GM21528 (cell line): ENCODE results near the gene CCDC15.
"Not testable (repeated sequence)": the region's sequence is repeated elsewhere in the genome, so short reads cannot be mapped to it uniquely, and the experiment has no call there.

Experiments used
- ATAC-seq: cut with Tn5 transposase; IDR thresholded peaks from one replicate; pipeline ENCODE4 v1.9.1; 2021; ENCODE audit warnings: mild to moderate bottlenecking, moderate library complexity; ENCODE audit not compliant: unreplicated experiment, low FRiP score

CCDC15 gene

DNA sequence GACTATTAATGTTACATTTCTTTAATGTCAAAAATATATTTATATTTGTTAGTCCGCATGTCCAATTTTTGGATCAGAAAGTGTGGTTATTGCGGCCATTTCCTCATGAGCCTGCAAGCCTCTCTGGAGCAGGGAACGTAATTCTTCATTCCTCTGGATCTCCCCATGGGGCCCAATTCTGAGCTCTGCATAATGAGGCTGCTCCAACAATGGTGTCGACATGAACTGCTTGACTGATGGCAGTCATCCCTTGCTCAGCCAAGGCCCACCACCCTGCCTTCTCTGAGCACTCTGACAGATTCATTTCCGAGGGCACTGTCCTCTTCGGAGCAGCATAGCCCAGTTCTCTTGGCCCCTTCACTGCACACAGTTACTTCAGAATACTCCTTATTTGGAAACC lies 15.0 kb upstream of the CCDC15 start:
- no peak for ATAC-seq

DNA sequence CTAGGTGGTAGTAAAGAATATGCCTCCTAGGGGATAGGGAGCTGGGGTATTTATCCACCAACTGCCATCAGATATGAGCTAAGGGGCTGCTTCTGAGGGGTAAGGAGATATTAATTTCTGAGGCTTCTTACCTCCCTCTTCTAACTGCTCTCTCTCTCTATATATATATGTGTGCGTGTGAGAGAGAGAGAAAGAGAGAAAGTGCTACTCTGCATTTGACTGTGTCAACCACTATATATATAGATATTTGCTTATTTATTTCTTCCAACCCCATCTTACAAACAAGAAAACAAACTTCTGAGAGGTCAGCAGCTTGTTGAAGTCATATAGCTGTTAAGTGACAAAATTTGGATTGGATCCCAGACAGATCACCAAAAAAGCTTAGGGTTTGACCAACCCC lies 12.3 kb upstream of the CCDC15 start:
- no peak for ATAC-seq

DNA sequence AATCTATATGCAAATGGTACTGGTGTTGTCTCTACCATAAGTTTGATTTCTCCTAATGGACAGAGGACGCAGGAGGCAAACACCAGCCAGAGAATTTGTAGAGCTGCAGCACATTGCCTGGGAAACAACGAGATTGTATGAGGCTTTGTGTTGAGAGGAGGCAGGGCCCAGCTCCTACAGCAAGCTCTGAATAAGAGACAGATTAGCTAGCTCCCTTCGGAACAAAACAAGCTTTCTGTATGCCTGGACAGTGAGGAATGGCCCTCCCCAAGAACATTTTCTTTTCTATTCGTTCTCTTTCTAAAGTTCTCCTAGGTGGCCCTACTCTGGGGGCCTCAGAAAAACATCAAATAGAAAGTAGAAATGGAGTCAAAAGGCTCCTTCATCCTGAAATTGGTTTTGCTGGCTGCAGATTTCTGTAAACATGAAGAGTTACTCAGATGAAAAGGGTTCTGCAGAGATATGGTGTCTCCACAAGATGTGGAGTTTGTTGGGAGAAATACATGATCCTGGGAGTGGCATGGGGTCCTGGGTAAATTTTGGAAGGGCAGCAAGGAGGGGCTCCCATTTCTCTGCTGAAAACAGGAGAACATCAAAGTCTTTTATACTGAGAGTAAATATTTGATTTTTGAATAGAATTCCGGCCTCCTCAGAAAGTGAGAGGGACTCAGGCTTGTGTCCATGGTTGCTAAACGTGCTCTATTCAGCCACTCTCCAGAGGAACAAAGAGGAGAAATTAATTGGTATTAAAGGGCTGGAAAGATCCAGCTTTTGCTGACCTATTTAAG lies 11.3 kb upstream of the CCDC15 start:
- ATAC-seq, result no peak

DNA sequence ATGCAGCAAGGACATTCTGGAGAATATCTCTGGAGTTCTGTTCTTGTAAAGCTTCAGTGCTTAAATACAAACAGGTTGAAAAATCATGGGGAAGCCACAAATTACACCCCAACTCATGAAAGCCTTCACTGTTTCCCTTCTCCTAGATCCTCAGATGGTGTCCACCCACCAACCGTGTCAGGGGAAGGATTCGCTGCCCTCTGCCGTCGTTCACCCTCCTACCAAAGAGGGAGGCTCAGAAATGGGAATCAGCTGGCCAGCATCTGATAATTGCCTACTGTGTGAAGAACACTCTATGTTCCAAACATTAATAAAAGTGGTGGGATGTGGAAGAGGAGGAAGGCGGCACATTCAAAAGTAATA lies 10.8 kb upstream of the CCDC15 start:
- no peak for ATAC-seq

DNA sequence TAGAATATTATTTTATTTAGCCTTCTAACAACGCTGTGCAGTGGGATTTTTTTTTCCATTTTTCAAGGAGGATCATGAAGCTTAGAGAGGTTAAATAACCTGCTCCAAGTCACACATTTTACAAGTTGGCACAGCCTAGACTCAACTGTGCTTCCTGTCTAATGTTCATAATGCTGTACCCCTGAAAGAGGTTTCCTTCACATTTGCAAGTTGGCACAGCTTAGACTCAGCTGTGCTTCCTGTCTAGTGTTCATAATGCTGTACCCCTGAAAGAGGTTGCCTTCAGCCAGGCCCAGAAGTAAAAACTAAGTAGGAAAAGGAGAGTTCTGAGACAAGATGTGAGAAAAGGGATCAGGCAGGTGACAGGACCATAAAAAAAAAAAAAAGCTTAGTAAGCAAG lies 10.3 kb upstream of the CCDC15 start:
- no peak for ATAC-seq

DNA sequence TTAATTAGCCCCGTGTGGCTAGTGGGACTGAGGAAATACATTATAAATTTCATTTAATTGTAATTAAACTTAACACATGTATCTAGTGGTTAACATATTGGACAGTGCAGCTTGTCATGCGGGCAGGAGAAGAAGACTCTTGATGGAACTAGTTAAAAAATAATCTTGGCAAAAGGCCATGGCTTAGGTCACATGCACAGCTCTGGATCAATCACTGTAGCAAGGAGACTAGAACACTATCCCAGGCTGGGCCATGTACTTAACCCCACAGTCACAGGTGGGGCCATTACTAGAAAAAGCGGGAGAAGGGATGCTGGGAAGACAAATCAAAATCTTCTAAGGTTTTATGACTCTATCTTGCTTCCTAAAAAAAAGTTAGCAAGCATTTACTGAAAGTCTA lies 9.4 kb upstream of the CCDC15 start:
- no peak for ATAC-seq

DNA sequence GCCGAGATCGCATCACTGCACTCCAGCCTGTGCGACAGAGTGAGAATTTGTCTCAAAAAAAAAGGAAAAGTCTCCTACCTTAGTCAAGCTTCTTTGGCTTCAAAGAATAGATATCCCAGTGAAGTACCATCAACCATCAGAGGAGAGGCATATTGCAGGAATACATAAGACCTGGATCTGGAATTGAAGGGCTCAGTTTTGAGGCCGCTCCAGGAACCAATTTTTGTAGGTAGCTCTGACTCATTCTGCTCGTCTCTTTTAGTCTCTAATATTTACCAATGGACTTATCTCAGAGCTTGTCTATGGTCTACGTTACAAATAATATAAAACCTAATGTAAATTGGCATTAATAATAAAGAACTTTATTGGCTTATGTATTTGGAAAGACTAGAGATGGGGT lies 8.2 kb upstream of the CCDC15 start:
- no peak for ATAC-seq

DNA sequence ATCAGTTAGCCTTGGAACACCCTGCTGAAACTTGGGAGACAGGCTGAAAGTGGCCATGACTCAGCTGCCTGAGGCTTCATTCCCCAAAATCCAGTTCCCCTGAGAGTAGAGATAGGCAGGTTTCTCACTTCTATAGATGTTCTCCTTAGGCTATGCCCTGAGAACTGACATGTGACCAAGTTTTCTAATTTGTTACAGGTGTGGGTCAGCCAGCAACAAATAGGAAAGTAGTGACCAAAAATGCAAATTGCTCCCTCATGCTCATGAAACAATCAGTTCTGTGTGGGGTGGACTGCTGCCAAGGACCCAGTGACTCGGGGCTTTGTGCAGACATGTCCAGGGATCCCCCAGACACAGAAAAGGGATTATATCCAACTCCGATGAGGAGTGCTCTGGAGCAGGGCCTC lies 7.3 kb upstream of the CCDC15 start:
- ATAC-seq, result no peak

DNA sequence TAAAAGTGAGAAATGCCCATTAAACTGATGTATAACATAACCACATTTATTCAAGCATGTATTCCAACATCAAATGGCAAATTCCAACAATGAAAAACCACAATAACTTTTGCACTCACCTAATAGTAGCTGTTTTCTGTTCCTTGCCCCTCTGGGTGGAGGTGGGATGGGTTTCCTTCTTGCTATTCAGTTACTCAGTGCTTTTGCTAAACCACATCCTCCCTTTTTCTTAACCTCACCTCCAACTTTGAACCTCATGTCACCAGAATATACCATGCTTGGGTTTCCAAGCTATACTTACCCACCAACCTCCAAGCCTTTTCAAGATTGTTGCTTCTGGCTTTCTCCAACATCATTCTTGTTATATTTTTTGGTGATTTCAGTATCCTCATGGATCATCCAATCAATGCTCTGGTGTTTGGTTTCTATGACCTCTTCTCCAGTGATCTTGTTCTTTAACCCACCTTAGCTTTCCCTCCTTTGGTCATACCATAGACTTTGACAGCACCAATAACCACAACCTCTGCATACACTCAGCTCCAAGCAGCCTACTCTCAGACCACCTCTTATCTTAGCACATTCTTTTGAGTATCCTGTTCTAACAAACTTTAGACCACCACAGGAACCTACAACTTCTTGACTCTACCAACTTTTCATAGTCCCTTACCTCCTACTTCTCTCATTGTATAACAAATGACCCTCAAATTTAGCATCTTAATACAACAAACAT lies 3.2 kb upstream of the CCDC15 start:
- no peak for ATAC-seq

DNA sequence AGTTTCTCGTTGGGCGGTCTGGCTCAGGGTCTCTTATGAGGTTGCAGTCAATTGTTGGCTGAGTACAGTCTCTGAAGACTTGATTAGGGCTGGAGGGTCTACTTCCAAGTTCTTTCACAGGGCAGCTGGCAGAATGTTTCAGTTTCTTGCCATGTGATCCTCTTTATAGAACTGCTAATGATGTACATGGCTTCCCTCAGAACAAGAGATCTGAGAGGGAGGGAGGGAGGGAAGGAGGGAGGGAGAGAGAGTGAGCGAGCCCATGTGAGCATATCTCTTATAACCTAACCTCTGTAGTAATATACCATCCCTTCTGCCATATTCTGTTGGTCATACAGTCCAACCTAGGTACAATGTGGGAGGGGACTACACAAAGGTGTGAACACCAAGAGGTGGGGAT lies 2.7 kb upstream of the CCDC15 start:
- ATAC-seq, result no peak

DNA sequence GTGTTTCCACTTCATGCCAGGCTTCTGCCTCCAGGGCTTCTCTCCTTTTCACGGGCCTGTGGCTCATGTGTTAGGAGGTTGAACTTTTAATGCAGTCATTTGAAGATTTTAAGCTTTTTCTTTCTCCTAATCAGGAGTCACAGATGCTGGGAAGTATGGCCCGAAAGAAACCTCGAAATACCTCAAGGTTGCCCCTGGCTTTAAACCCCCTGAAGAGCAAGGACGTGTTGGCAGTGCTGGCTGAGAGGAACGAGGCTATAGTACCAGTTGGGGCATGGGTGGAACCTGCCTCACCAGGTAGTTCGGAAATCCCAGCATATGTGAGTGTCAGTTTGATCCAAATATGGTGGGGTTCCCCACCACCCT lies 571 bp downstream of the CCDC15 start:
- ATAC-seq, result no peak

DNA sequence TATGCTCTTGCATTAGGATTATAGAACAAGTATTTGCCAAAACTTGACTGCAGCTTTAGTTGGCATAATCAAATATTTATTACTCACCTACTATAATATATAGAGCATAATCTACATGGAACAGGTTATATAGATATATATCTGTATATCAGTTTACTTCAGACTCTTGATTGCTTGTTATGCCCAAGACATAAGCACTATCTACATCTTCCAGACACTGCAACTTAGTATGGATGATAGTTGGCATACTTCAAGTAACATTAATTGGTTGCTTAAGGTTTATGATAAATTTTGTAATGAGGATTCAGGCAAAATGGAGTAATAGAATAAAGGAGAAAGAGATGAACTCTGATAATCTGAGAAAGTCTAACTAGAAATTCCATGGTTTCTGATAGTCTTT lies 1.0 kb downstream of the CCDC15 start:
- ATAC-seq, result no peak

DNA sequence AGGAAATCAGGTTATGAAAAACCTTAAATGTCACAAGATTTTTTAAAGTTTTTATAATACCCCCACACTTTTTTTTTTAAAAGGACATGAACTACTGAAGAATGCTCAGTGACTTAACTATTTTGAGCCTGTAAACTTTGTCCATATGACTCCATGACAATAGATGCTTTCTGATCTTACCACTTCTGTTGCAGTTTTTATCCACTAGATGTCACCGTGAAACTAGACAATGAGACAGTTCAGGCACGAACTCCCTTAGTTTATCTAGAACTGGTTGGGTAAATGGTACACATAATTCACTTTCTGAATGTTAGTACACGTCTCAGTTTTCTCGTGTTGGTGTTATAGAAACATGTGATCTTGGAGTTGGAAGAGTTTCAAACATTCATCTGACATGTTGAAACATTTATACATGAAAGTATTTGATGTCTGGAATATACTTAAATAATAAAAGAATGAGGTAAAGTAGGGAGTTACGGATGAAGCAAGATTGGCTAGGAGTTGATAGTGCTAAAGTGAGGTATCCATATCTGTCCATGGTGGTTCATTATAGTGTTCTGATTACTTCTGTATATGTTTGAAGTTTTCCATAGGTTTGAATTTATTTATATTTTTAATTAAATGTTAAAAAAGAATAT lies 8.1 kb downstream of the CCDC15 start:
- ATAC-seq, result peak; percentile 85

DNA sequence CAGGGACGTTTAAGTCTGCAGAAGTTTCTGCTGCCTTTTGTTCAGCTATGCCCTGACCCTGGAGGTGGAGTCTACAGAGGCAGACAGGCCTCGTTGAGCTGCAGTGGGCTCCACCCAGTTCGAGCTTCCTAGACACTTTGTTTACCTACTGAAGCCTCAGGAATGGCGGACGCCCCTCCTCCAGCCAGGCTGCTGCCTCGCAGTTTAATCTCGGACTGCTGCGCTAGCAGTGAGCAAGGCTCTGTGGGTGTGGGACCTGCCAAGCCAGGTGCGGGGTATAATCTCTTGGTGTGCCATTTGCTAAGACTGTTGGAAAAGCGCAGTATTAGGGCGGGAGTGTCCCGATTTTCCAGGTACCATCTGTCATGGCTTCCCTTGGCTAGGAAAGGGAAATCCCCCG lies 14.2 kb downstream of the CCDC15 start:
- ATAC-seq, result not testable (repeated sequence)

DNA sequence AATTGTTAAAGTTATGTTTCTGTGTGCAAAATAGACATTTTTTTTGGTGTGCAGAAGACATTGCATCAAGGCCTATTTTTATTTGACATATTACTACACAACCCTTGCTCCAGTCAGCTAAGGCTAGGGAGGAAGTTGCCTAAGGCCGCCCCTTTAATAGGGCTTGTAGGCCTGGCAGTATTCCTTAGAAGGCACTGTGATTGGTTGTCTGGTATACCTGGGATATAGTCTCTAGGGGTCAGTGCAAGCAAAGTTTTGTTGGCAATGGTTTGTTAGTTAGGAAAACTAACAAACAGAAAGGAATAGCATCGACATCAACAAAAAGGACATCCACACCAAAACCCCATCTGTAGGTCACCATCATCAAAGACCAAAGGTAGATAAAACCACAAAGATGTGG lies 16.9 kb downstream of the CCDC15 start:
- ATAC-seq, result no peak

DNA sequence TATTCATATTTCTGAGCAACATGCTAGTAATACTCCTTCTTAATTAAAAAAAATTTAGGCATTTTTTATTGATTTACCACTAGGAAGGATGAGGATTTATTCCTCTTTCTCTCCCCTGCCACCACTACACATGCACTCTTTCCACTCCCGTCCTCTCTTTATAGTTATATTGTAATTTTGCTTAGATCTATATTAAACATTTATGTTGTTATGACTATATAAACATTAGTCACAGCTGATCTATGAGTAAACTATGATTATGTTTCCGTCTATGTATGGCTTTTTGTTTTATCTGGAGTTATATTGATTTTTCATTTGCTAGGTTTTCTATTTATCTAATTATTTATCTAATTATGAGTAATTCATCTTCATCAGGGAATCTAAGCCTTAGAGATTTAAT lies 17.8 kb downstream of the CCDC15 start:
- ATAC-seq, result no peak

DNA sequence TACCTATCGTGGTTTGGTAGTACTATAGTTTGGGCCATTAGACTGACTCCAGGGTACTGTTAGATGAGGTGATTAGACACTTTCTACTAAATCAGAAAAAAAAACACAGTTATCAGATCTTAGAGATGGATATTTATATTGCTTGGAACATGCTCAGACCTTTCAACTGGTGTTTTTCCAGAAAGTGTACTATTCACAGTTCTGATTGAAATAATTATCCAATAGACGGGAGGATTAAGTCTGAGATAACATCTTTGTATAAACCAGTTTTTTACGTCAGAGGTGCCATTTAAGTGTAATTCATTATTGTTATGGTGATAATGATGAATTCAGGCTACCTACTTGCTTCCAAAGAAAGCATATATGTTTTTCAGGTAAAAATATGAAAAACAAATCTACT lies 22.5 kb downstream of the CCDC15 start:
- ATAC-seq, result no peak

DNA sequence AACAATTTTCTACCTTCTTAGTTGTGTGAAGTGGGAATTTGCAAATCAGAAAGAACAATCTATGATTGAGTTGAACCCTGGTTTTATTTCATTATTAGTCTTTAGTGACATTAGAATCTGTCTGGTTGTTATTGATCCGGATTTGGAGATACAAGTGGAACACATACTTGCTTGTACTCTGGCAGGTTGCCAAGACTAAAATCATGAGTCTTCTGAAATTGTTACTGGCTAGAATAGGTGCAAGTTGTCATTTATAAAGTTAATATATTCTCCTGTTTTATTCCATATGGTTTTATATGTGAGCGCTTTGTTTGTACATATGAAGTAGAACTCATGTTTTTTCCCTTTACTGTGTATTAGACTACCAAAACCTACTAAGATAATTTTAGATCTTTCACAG lies 23.0 kb downstream of the CCDC15 start:
- ATAC-seq, result no peak

DNA sequence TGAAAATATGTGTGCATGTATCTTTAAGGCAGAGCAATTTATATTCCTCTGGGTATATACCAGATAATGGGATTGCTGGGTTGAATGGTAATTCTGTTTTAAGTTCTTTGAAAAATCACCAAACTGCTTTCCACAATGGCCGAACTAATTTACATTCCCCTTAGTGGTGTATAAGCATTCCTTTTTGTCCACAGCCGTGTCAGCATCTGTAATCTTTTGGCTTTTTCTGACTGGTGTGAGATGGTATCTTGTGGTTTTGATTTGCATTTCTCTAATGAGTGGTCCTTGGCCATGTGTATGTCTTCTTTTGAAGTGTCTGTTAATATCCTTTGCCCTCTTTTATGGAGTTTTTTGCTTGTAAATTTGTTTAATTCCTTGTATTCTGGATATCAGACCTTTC lies 24.3 kb downstream of the CCDC15 start:
- no peak for ATAC-seq

DNA sequence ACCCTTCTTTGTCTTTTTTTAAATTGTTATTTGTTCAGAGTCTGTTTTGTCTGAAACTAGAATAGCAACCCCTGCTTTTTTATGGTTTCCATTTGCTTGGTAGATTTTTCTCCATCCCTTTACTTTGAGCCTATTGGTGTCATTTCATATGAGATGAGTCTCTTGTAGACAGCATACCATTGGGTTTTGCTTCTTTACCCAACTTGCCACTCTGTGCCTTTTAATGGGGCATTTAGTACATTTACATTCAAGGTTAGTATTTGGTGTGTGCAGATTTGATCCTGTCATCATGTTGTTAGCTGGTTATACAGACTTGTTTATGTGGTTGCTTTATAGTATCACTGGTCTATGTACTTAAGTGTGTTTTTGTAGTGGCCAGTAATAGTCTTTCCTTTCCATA lies 28.0 kb downstream of the CCDC15 start:
- no peak for ATAC-seq

DNA sequence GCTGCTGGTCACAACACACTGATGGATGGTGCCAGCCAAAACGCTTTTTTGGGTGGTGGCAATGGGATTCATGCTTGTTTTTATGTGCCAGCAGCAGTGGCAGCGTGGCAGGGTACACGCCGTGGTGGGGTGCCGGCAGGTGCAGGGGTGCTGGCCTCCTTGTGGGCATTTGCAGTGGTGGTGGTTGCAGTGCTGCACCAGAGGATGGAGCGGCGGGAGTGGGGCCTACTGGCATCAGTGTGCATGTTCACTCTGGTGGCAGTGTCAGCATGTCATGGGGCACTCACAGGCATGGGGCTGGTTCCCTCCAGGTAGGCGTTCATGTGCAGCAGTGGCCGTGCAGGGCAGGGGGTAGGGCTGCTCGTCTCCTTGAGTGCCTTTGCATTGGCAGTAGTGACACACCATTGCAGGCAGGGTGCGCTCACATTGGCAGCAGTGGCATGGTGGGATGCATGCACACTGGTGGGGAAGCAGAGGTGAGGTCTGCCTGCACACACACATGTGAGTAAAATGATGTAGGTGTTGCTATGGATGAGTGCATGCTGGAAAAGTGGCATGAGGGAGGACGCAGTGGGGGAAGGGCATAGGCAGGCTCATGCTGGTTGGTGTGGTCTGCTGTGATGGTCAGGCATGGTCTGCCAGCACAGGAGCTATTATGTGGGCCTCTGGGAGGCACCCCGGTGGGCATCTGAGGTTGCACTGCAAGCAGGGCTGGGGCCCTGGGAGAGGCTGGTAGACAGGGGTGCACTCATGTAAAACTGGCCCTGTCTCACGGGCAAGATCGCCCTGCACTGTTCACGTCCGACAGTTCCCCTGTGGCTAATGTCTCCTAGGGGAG lies 29.9 kb downstream of the CCDC15 start:
- ATAC-seq, result no peak
